H1 (cell line): Measurements from ENCODE around the gene MAN1A2. TPM values are rescaled to one million over a fixed set of nuclear protein-coding genes. Genes with fewer than 3 reads are reported as not detected.

Experiments
- CTCF ChIA-PET: fragments of 300-600 bp; sonication (Branson Sonifier 250); formaldehyde crosslinking; loops from one replicate; lab custom pipeline; 2021; ENCODE audit not compliant: partially characterized antibody; lab: Charles Lee
- POLR2A ChIA-PET: fragments of 300-600 bp; sonication (Branson Sonifier 250); formaldehyde crosslinking; loops from one replicate; lab custom pipeline; 2021; ENCODE audit warnings: inconsistent platforms; ENCODE audit not compliant: partially characterized antibody; lab: Charles Lee
- DNase-seq, 2 experiments: peaks; one replicate each; pipeline versions ENCODE4 v3.0.0 to v3.0.0-alpha.2; 2010 to 2022; ENCODE audit warnings: low spot score in 2 of 2, low read depth in 1 of 2, mixed read lengths in 1 of 2
- FAIRE-seq: peaks from 2 replicates; lab custom pipeline; 2011; peaks lifted over from hg19 to GRCh38; lab: Jason Lieb, UNC
- H2AFZ ChIP-seq: 2 replicates; pipeline ENCODE4 v1.8.1; 2012; ENCODE audit warnings: low read length, inconsistent platforms
- H2AK5ac ChIP-seq: 2 replicates; pipeline ENCODE4 v1.6.1; 2013; ENCODE audit warnings: low read depth, low read length
- H2BK120ac ChIP-seq: replicated peaks from 2 replicates; pipeline ENCODE3; 2013; ENCODE audit warnings: low read depth, low read length, inconsistent platforms
- H2BK12ac ChIP-seq: 2 replicates; pipeline ENCODE4 v1.6.1; 2013; ENCODE audit warnings: low read depth, low read length
- H2BK15ac ChIP-seq: 2 replicates; pipeline ENCODE4 v1.6.1; 2013; ENCODE audit warnings: low read length
- H2BK20ac ChIP-seq: 2 replicates; pipeline ENCODE4 v1.6.1; 2013; ENCODE audit warnings: low read length
- H2BK5ac ChIP-seq: 2 replicates; pipeline ENCODE4 v1.6.1; 2013; ENCODE audit warnings: low read depth, low read length
- H3K14ac ChIP-seq: 2 replicates; pipeline ENCODE4 v1.6.1; 2013; ENCODE audit warnings: inconsistent platforms; ENCODE audit not compliant: insufficient read length
- H3K18ac ChIP-seq: 2 replicates; pipeline ENCODE4 v1.6.1; 2013; ENCODE audit warnings: low read length; ENCODE audit errors: extremely low read depth
- H3K23ac ChIP-seq: 2 replicates; pipeline ENCODE4 v1.6.1; 2013; ENCODE audit warnings: inconsistent platforms; ENCODE audit not compliant: insufficient read length
- H3K23me2 ChIP-seq: 2 replicates; pipeline ENCODE4 v1.6.1; 2013; ENCODE audit warnings: low read depth, low read length
- H3K27ac ChIP-seq: 2 replicates; pipeline ENCODE4 v1.6.1; 2011; ENCODE audit warnings: low read depth, low read length, inconsistent platforms
- H3K27me3 ChIP-seq, 4 experiments: replicated peaks in 1 of 4; 1 replicate in 1 of 4; 2 replicates in 3 of 4; pipeline versions ENCODE4 v1.6.1 to v1.8.1; 2011 to 2013; ENCODE audit warnings: low read length in 3 of 4, mild to moderate bottlenecking in 3 of 4, inconsistent platforms in 2 of 4, mixed read lengths in 2 of 4, moderate library complexity in 1 of 4; ENCODE audit not compliant: control insufficient read depth in 3 of 4, insufficient read depth in 3 of 4; ENCODE audit errors: extremely low read depth in 1 of 4
- H3K36me3 ChIP-seq, 4 experiments: 2 replicates each; pipeline versions ENCODE4 v1.6.1 to v1.8.1; 2011 to 2013; ENCODE audit warnings: mild to moderate bottlenecking in 4 of 4, low read length in 3 of 4, moderate library complexity in 2 of 4, control low read depth in 1 of 4, inconsistent platforms in 1 of 4; ENCODE audit not compliant: insufficient read depth in 4 of 4, control insufficient read depth in 2 of 4
- H3K4ac ChIP-seq: replicated peaks from 2 replicates; pipeline ENCODE3; 2013; ENCODE audit warnings: low read length, low read depth, mixed read lengths, inconsistent platforms; ENCODE audit not compliant: insufficient read length
- H3K4me1 ChIP-seq, 4 experiments: replicated peaks in 1 of 4; 1 replicate in 1 of 4; 2 replicates in 3 of 4; pipeline versions ENCODE4 v1.6.1 to v1.8.1; 2011 to 2013; ENCODE audit warnings: low read length in 3 of 4, inconsistent platforms in 2 of 4, mixed read lengths in 1 of 4; ENCODE audit not compliant: insufficient read depth in 4 of 4, control insufficient read depth in 3 of 4
- H3K4me2 ChIP-seq, 2 experiments: 2 replicates each; pipeline versions ENCODE4 v1.6.1 to v1.8.1; 2011 to 2013; ENCODE audit warnings: low read depth in 2 of 2, low read length in 2 of 2, control low read depth in 1 of 2, inconsistent platforms in 1 of 2, mild to moderate bottlenecking in 1 of 2; ENCODE audit not compliant: insufficient read depth in 1 of 2
- H3K4me3 ChIP-seq, 4 experiments: fragments of 200-600, 300-600 bp in 1 of 4; sonication (generic), shearing (Covaris generic), sonication (Bioruptor Twin) in 1 of 4; 2 replicates each; pipeline versions ENCODE4 v1.5.1 to v1.8.1; 2011 to 2016; ENCODE audit warnings: low read length in 4 of 4, low read depth in 3 of 4, control low read depth in 2 of 4, inconsistent platforms in 2 of 4, mild to moderate bottlenecking in 2 of 4, mixed read lengths in 1 of 4, moderate library complexity in 1 of 4; ENCODE audit not compliant: insufficient read depth in 2 of 4; ENCODE audit errors: extremely low read depth in 1 of 4
- H3K56ac ChIP-seq: replicated peaks from 2 replicates; pipeline ENCODE3; 2013; ENCODE audit warnings: low read depth, mild to moderate bottlenecking, mixed read lengths, low read length, inconsistent platforms; ENCODE audit not compliant: insufficient read length
- H3K79me1 ChIP-seq: 2 replicates; pipeline ENCODE4 v1.6.1; 2013; ENCODE audit warnings: low read depth, low read length, control low read depth
- H3K79me2 ChIP-seq, 2 experiments: 2 replicates each; pipeline versions ENCODE4 v1.6.1 to v1.8.1; 2012 to 2013; ENCODE audit warnings: low read length in 2 of 2, mild to moderate bottlenecking in 2 of 2, inconsistent platforms in 1 of 2; ENCODE audit not compliant: insufficient read depth in 2 of 2, control insufficient read depth in 1 of 2
- H3K9ac ChIP-seq, 4 experiments: replicated peaks in 1 of 4; 1 replicate in 1 of 4; 2 replicates in 3 of 4; pipeline versions ENCODE4 v1.6.1 to v1.8.1; 2011 to 2013; ENCODE audit warnings: low read depth in 3 of 4, low read length in 3 of 4, control low read depth in 2 of 4, mild to moderate bottlenecking in 2 of 4, moderate library complexity in 2 of 4, inconsistent platforms in 1 of 4; ENCODE audit errors: extremely low read depth in 1 of 4
- H3K9me3 ChIP-seq, 2 experiments: 2 replicates each; pipeline versions ENCODE4 v1.6.1 to v1.8.1; 2012 to 2013; ENCODE audit warnings: mild to moderate bottlenecking in 2 of 2, moderate library complexity in 2 of 2, control low read depth in 1 of 2, inconsistent platforms in 1 of 2, low read depth in 1 of 2, low read length in 1 of 2, mixed read lengths in 1 of 2; ENCODE audit not compliant: insufficient read depth in 2 of 2
- H4K20me1 ChIP-seq, 2 experiments: replicated peaks in 1 of 2; 2 replicates each; pipeline versions ENCODE3 to v1.8.1; 2011 to 2013; ENCODE audit warnings: inconsistent platforms in 2 of 2, low read length in 2 of 2, mild to moderate bottlenecking in 1 of 2; ENCODE audit not compliant: insufficient read depth in 2 of 2, control insufficient read depth in 1 of 2
- H4K5ac ChIP-seq: 2 replicates; pipeline ENCODE4 v1.6.1; 2013; ENCODE audit warnings: low read length, low read depth, mixed read lengths, inconsistent platforms; ENCODE audit not compliant: insufficient read length
- H4K8ac ChIP-seq: 2 replicates; pipeline ENCODE4 v1.8.0; 2013; ENCODE audit warnings: mild to moderate bottlenecking, moderate library complexity, low read length, inconsistent platforms; ENCODE audit not compliant: insufficient read depth; ENCODE audit errors: extremely low read depth
- H4K91ac ChIP-seq: replicated peaks from 2 replicates; pipeline ENCODE3; 2013; ENCODE audit warnings: low read length, mixed read lengths, inconsistent platforms; ENCODE audit not compliant: insufficient read length
- BCL11A ChIP-seq, 2 experiments: IDR thresholded peaks; one replicate each; pipeline ENCODE4 v1.6.1; 2011; ENCODE audit warnings: low read depth in 2 of 2, low read length in 2 of 2, mild to moderate bottlenecking in 2 of 2
- GABPA ChIP-seq: IDR thresholded peaks from 2 replicates; pipeline ENCODE4 v1.6.1; 2011; ENCODE audit warnings: mild to moderate bottlenecking, low read length, moderate library complexity, borderline replicate concordance; ENCODE audit not compliant: insufficient read depth
- HDAC2 ChIP-seq, 2 experiments: fragments of 300-600 bp in 1 of 2; sonication (generic) in 1 of 2; IDR thresholded peaks; 2 replicates each; pipeline ENCODE4 v1.6.1; 2011 to 2012; ENCODE audit warnings: low read depth in 2 of 2, low read length in 2 of 2, mild to moderate bottlenecking in 2 of 2, moderate library complexity in 2 of 2, borderline replicate concordance in 1 of 2, inconsistent platforms in 1 of 2
- JUND ChIP-seq: IDR thresholded peaks from 2 replicates; pipeline ENCODE4 v1.6.1; 2011; ENCODE audit warnings: mild to moderate bottlenecking, improper control_type of control experiment, low read length
- MAX ChIP-seq: IDR thresholded peaks from 2 replicates; pipeline ENCODE4 v1.6.1; 2012; ENCODE audit warnings: inconsistent platforms
- NANOG ChIP-seq: IDR thresholded peaks from 2 replicates; pipeline ENCODE4 v1.6.1; 2011; ENCODE audit warnings: low read length, low read depth, mild to moderate bottlenecking, inconsistent platforms; ENCODE audit not compliant: insufficient read depth, poor library complexity, severe bottlenecking
- POLR2AphosphoS5 ChIP-seq: IDR thresholded peaks from 2 replicates; pipeline ENCODE4 v1.6.1; 2011; ENCODE audit warnings: low read depth, low read length
- RFX5 ChIP-seq: IDR thresholded peaks from 2 replicates; pipeline ENCODE4 v1.6.1; 2011; ENCODE audit warnings: low read depth, low read length, improper control_type of control experiment, borderline replicate concordance
- RNF2 ChIP-seq: fragments of 200-900, 300-1000 bp; sonication (generic); IDR thresholded peaks from 2 replicates; pipeline ENCODE4 v1.7.1; 2016; ENCODE audit warnings: borderline replicate concordance, low read depth, mild to moderate bottlenecking, antibody characterized with exemption, low read length; ENCODE audit not compliant: poor library complexity, severe bottlenecking; ENCODE audit errors: missing control alignments
- RXRA ChIP-seq: IDR thresholded peaks from 2 replicates; pipeline ENCODE4 v1.6.1; 2011; ENCODE audit warnings: low read depth, mild to moderate bottlenecking, low read length, moderate library complexity; ENCODE audit not compliant: insufficient read depth
- SIX5 ChIP-seq: IDR thresholded peaks from 2 replicates; pipeline ENCODE4 v1.6.1; 2011; ENCODE audit warnings: mild to moderate bottlenecking, low read depth, low read length
- SP2 ChIP-seq: IDR thresholded peaks from 2 replicates; pipeline ENCODE4 v1.6.1; 2012; ENCODE audit warnings: mild to moderate bottlenecking, low read length, inconsistent platforms
- TAF1 ChIP-seq: IDR thresholded peaks from 2 replicates; pipeline ENCODE4 v1.6.1; 2011; ENCODE audit warnings: mild to moderate bottlenecking, low read depth, low read length
- WGBS, 2 experiments: shearing (Covaris generic) in 1 of 2; methylation state at CpG; one replicate each; pipeline versions ENCODE4 v1.1.6 to v1.1.7; 2013 to 2015; ENCODE audit warnings: low lambda C conversion rate in 2 of 2, mixed read lengths in 2 of 2, inconsistent platforms in 1 of 2, low coverage in 1 of 2, missing lambda C conversion rate in 1 of 2; ENCODE audit not compliant: insufficient replicate concordance in 2 of 2, insufficient coverage in 1 of 2, insufficient read length in 1 of 2; ENCODE audit errors: extremely low coverage in 1 of 2, missing lambda C conversion rate in 1 of 2; 5-methylcytosine and 5-hydroxymethylcytosine counted together
- polyA plus RNA-seq, 7 experiments: library from polyadenylated mRNA; depleted of rRNA in 3 of 7; stranded (reverse) in 5 of 7; unstranded in 2 of 7; fragments of >200 nt in 5 of 7; fragments of 200-250 nt in 2 of 7; gene quantifications; 1 replicate in 5 of 7; 2 replicates in 1 of 7; 4 replicates in 1 of 7; pipeline versions ENCODE4 v1.2.1 to v1.2.3, GENCODE V29; 2011 to 2013; ENCODE audit warnings: missing spikeins in 2 of 7, mixed read lengths in 2 of 7
- total RNA-seq: library from RNA; stranded (reverse); fragmentation: NEBNext Ultra II Directional; extraction: Animal tissue kit (Norgen Biotek cat#: 25700); gene quantifications from 2 replicates; pipeline ENCODE4 v1.2.1, GENCODE V29; 2021

Gene MAN1A2
- total and polyA plus RNA-seq, 2 of the 8 experiments (the other 6 are each of a cell fraction or from before 2014, with no cell fraction given): 5.5 to 18.8 TPM

- Histone ChIP-seq H3K14ac (no peak overlapping the region), H4K20me1 (no peaks in the 10 kb centered on the region), H3K4ac (no peak overlapping the region), H3K23ac (no peak overlapping the region), H3K36me3 (no peaks in the 10 kb centered on the region), H2BK12ac (no peak overlapping the region), H3K56ac (no peak overlapping the region), H3K4me3 (no peak overlapping the region), H3K4me2 (no peak overlapping the region), H2AFZ (no peak overlapping the region), H3K27me3 (no peaks in the 10 kb centered on the region), H2AK5ac (no peak overlapping the region), H2BK15ac (no peak overlapping the region), H3K23me2 (no peaks in the 10 kb centered on the region), H3K79me1 (no peaks in the 10 kb centered on the region), H3K4me1 (no peaks in the 10 kb centered on the region), H3K9me3 (no peaks in the 10 kb centered on the region), H4K91ac (no peak overlapping the region), H2BK20ac (no peak overlapping the region), H4K8ac (no peak overlapping the region), H2BK5ac (no peak overlapping the region), H3K79me2 (no peaks in the 10 kb centered on the region), H3K27ac (no peak overlapping the region), H4K5ac (no peak overlapping the region), H3K18ac (no peak overlapping the region), H3K9ac (no peak overlapping the region), H2BK120ac (no peak overlapping the region)
- ChIA-PET POLR2A (no interaction called here), CTCF (interaction anchor here (4.6 kb wide), 1 partner anchor 248 kb away, joined by 27 read pairs; no protein-coding TSS in a partner anchor)
- WGBS, 2 experiments: 90% methylated on average over 3 of the region's 3 CpGs; no CpG with 5 or more reads in 1 of the 2 experiments
- DNase-seq: no peak
- no peak for FAIRE-seq
- no peak for TF ChIP-seq RNF2
- TF ChIP-seq BCL11A (IDR thresholded peaks at IDR 0.05; ENCODE audit: low read depth in 2 of 2, low read length in 2 of 2): no peak
- TF ChIP-seq TAF1: no peak
- no peak for TF ChIP-seq RFX5
- TF ChIP-seq POLR2AphosphoS5: no peak
- TF ChIP-seq HDAC2 (IDR thresholded peaks at IDR 0.05; ENCODE audit: borderline replicate concordance in 1 of 2, low read depth in 2 of 2, low read length in 2 of 2): no peak
- no peak for TF ChIP-seq SP2
- no peak for TF ChIP-seq GABPA
- TF ChIP-seq NANOG: no peak
- TF ChIP-seq RXRA: no peak
- no peak for TF ChIP-seq SIX5
- TF ChIP-seq MAX: no peak
- no peak for TF ChIP-seq JUND
Observed at GRCh38 chr1:117511273-117511672, 144.0 kb downstream of the MAN1A2 start.
